Caki2 (cell line): ENCODE results near the gene APOBEC3B. TPM values are rescaled to one million over a fixed set of nuclear protein-coding genes. Genes with fewer than 3 reads are reported as not detected.
A peak's percentile ranks its signal among the peaks of the same experiment; 100 is the strongest.
"Not testable (repeated sequence)": the region's sequence is repeated elsewhere in the genome, so short reads cannot be mapped to it uniquely, and the experiment has no call there.

Experiments
- DNase-seq: peaks from one replicate; pipeline ENCODE4 v3.0.0-alpha.2; 2015; ENCODE audit warnings: low read depth
- in situ Hi-C: cut with HindIII; loops from 2 replicates; pipeline ENCODE4 v1.10.0; 2016; ENCODE audit warnings: low sequenced_read_pairs, low pct_unique_long_range_greater_than_20kb, mixed read lengths
- total RNA-seq: library from RNA; depleted of rRNA; stranded (reverse); fragments of >200 nt; shearing (Covaris generic); gene quantifications from 2 replicates; pipeline ENCODE4 v1.2.3, GENCODE V29; 2014; ENCODE audit warnings: low replicate concordance

APOBEC3B gene
- total RNA-seq, 1 experiment from 2014 or later, result 20.1 TPM

GRCh38 chr22:38948181-38948940, 33.8 kb upstream of the APOBEC3B start:
- in situ Hi-C loops, result no loop called here
- no peak for DNase-seq

GRCh38 chr22:38949889-38950405, 32.2 kb upstream of the APOBEC3B start:
- DNase-seq, result no peak
- in situ Hi-C loops, result no loop called here

GRCh38 chr22:38950527-38951295, 31.4 kb upstream of the APOBEC3B start:
- in situ Hi-C loops, result no loop called here
- no peak for DNase-seq

- in situ Hi-C loops, result no loop called here
- no peak for DNase-seq
Measured at GRCh38 chr22:38951734-38952133, 30.4 kb upstream of the APOBEC3B start.

GRCh38 chr22:38952281-38952993, 29.7 kb upstream of the APOBEC3B start:
- no peak for DNase-seq
- in situ Hi-C loops, result no loop called here

- in situ Hi-C loops, result no loop called here
Measured at GRCh38 chr22:38953091-38953490, 29.1 kb upstream of the APOBEC3B start.

GRCh38 chr22:38953577-38954413, 28.4 kb upstream of the APOBEC3B start:
- DNase-seq, result no peak
- in situ Hi-C loops, result no loop called here

More at GRCh38 chr22:38953091-38953490, 29.1 kb upstream of the APOBEC3B start:
- DNase-seq, result no peak

GRCh38 chr22:38954414-38955043, 27.6 kb upstream of the APOBEC3B start:
- in situ Hi-C loops, result no loop called here
- DNase-seq, result no peak

GRCh38 chr22:38955250-38955905, 26.8 kb upstream of the APOBEC3B start:
- no peak for DNase-seq
- in situ Hi-C loops, result no loop called here

- no peak for DNase-seq
- in situ Hi-C loops, result no loop called here
Measured at GRCh38 chr22:38955926-38956325, 26.2 kb upstream of the APOBEC3B start.

GRCh38 chr22:38956551-38956950, 25.6 kb upstream of the APOBEC3B start:
- in situ Hi-C loops, result no loop called here
- DNase-seq, result no peak

GRCh38 chr22:38957046-38957770, 24.9 kb upstream of the APOBEC3B start, which contains the start of gene APOBEC3A:
TSS of gene APOBEC3A (plus strand) at chr22:38957609. CDS start at chr22:38957692, 83 bp downstream.
- in situ Hi-C loops, result no loop called here
- DNase-seq, result peak; percentile 41

GRCh38 chr22:38957808-38958650, 24.1 kb upstream of the APOBEC3B start:
- DNase-seq, result no peak
- in situ Hi-C loops, result no loop called here

- DNase-seq, in situ Hi-C loops: not testable (repeated sequence)
Measured at GRCh38 chr22:38958651-38958943, 23.6 kb upstream of the APOBEC3B start.

- in situ Hi-C loops, result no loop called here
Measured at GRCh38 chr22:38959590-38959989, 22.6 kb upstream of the APOBEC3B start.

GRCh38 chr22:38960673-38961072, 21.5 kb upstream of the APOBEC3B start:
- DNase-seq, in situ Hi-C loops: not testable (repeated sequence)

More at GRCh38 chr22:38959590-38959989, 22.6 kb upstream of the APOBEC3B start:
- no peak for DNase-seq
